ENCODE results near the gene FAHD1. TPM values are rescaled to one million over a fixed set of nuclear protein-coding genes. Genes with fewer than 3 reads are reported as not detected.

FAHD1 gene
- total RNA-seq, 4 donors from 2014 or later, result 40.9 to 52.5 (median 45.0) TPM

GRCh38 chr16:1859650-1860049, 32.6 kb downstream of the FAHD1 start:
- no peaks in the 10 kb centered on the region for H3K4me1 ChIP-seq
- H3K9me3 ChIP-seq, result no peaks in the 10 kb centered on the region
- TF ChIP-seq CTCF (IDR thresholded peaks at IDR 0.05) (no peak), POLR2A (IDR thresholded peaks at IDR 0.05) (no peak)
- no peak overlapping the region for H3K27ac ChIP-seq
- no peaks in the 10 kb centered on the region for H3K27me3 ChIP-seq
- DNase-seq, result peak; percentile 48 to 75
- intact Hi-C loops (cut with DNase I), result no loop called here
- H3K36me3 ChIP-seq, result no peaks in the 10 kb centered on the region
- no peak overlapping the region for H3K4me3 ChIP-seq (replicated peaks in 1 of 3)
- 16 to 18% methylated on average over 6 to 8 of the region's 8 CpGs for WGBS, 2 donors

DNA sequence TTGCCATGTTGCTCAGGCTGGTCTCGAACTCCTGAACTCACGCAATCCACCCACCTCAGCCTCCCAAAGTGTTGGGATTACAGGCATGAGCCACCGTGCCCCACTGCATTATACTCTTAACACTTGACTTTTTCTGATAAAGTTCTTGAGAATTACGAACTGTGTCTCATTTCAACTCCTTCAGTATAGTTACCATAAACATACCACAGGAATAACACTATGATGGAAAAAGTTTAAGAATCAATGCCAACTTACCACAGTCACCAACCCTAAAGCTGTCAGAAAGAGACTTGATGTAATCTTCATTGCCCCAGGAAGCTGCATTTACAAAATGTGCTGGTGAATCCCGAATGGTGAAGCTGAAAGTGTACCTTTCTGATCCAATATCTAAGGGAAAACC, 34.7 kb downstream of the FAHD1 start:
- DNase-seq, result no peak
- WGBS, 2 donors, result 70 to 71% methylated on average over 5 of the region's 5 CpGs
- TF ChIP-seq POLR2A (IDR thresholded peaks at IDR 0.05) (no peak), CTCF (IDR thresholded peaks at IDR 0.05) (no peak)
- Histone ChIP-seq H3K4me1 (no peaks in the 10 kb centered on the region), H3K27ac (no peak overlapping the region), H3K36me3 (no peaks in the 10 kb centered on the region), H3K9me3 (no peaks in the 10 kb centered on the region), H3K27me3 (no peaks in the 10 kb centered on the region), H3K4me3 (replicated peaks in 1 of 3) (no peak overlapping the region)
- intact Hi-C loops (cut with DNase I), result loop anchor here (2.0 kb wide), 1 partner anchor 65 kb away; no protein-coding TSS in a partner anchor

DNA sequence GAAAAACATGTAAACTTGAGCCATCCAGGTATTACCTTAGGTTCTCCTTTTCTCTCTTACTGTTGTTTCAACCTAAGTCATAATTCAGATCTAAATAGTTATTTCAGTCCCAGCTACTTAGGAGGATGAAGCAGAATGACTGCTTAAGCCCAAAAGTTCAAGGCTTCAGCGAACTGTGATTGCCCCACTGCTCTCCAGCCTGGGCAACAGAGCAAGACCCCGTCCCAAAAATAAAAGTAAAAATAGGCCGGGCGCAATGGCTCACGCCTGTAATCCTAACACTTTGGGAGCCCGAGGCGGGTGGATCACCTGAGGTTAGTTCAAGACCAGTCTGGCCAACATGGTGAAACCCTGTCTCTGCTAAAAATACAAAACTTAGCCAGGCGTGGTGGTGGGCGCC, 35.4 kb downstream of the FAHD1 start:
- intact Hi-C loops (cut with DNase I), result loop anchor here (2.0 kb wide), 1 partner anchor 64 kb away; no protein-coding TSS in a partner anchor
- 80 to 82% methylated on average over 9 of the region's 9 CpGs for WGBS, 2 donors
- no peaks in the 10 kb centered on the region for H3K4me1 ChIP-seq
- no peak for DNase-seq
- no peak overlapping the region for H3K4me3 ChIP-seq (replicated peaks in 1 of 3)
- no peaks in the 10 kb centered on the region for H3K9me3 ChIP-seq
- no peaks in the 10 kb centered on the region for H3K36me3 ChIP-seq
- no peak overlapping the region for H3K27ac ChIP-seq
- no peaks in the 10 kb centered on the region for H3K27me3 ChIP-seq
- TF ChIP-seq POLR2A (IDR thresholded peaks at IDR 0.05), result no peak
- TF ChIP-seq CTCF (IDR thresholded peaks at IDR 0.05), result no peak

GRCh38 chr16:1863681-1864460, 36.9 kb downstream of the FAHD1 start:
- DNase-seq, result peak; percentile 8 to 17
- 4% methylated on average over 4 of the region's 4 CpGs for WGBS, 2 donors
- intact Hi-C loops (cut with DNase I), result loop anchor here (2.0 kb wide), 1 partner anchor 63 kb away; no protein-coding TSS in a partner anchor
- TF ChIP-seq CTCF (IDR thresholded peaks at IDR 0.05), result peak; percentile 33 to 79 (median 47)
- no peak for TF ChIP-seq POLR2A (IDR thresholded peaks at IDR 0.05)
- Histone ChIP-seq H3K36me3 (no peaks in the 10 kb centered on the region), H3K4me1 (no peaks in the 10 kb centered on the region), H3K27ac (no peak overlapping the region), H3K4me3 (replicated peaks in 1 of 3) (no peak overlapping the region), H3K27me3 (no peaks in the 10 kb centered on the region), H3K9me3 (no peaks in the 10 kb centered on the region)
